Naive thymus-derived CD4-positive, alpha-beta T cell (primary cell): Measurements from ENCODE around the gene MORC2. TPM values are rescaled to one million over a fixed set of nuclear protein-coding genes. Genes with fewer than 3 reads are reported as not detected.
A peak's percentile ranks its signal among the peaks of the same experiment; 100 is the strongest.

Source experiments
- ATAC-seq: fragments of 150-1000 bp; cut with Tn5 transposase; 2 replicates; pipeline ENCODE4 v1.10.0; 2021; ENCODE audit warnings: mild to moderate bottlenecking, moderate library complexity
- CTCF ChIA-PET: fragments of 350-600 bp; sonication (Branson Sonifier 250); formaldehyde crosslinking; loops from one replicate; lab custom pipeline; 2021; ENCODE audit warnings: antibody characterized with exemption; lab: Charles Lee
- POLR2A ChIA-PET: fragments of 350-600 bp; sonication (Branson Sonifier 250); formaldehyde crosslinking; loops from one replicate; lab custom pipeline; 2021; ENCODE audit warnings: antibody characterized with exemption, inconsistent platforms; lab: Charles Lee
- DNase-seq, 9 donors: peaks; one replicate each; pipeline versions ENCODE4 v3.0.0 to v3.0.0-alpha.2; 2020 to 2022; ENCODE audit warnings: mixed read lengths in 1 of 9
- H3K27ac ChIP-seq: one replicate; pipeline ENCODE4 v1.7.0; 2013; ENCODE audit warnings: mild to moderate bottlenecking, low read depth, low read length, moderate library complexity
- H3K27me3 ChIP-seq, 2 donors: one replicate each; pipeline ENCODE4 v1.7.0; 2013; ENCODE audit warnings: low read length in 2 of 2, mild to moderate bottlenecking in 2 of 2, moderate library complexity in 2 of 2; ENCODE audit not compliant: control insufficient read depth in 2 of 2, insufficient read depth in 2 of 2
- H3K36me3 ChIP-seq, 3 experiments: 1 replicate in 2 of 3; 2 replicates in 1 of 3; pipeline ENCODE4 v1.7.0; 2013; ENCODE audit warnings: low read length in 3 of 3, mild to moderate bottlenecking in 3 of 3, moderate library complexity in 1 of 3; ENCODE audit not compliant: insufficient read depth in 3 of 3, control insufficient read depth in 2 of 3
- H3K4me1 ChIP-seq, 2 donors: one replicate each; pipeline ENCODE4 v1.7.0; 2013; ENCODE audit warnings: low read length in 2 of 2, mild to moderate bottlenecking in 2 of 2, moderate library complexity in 1 of 2; ENCODE audit not compliant: control insufficient read depth in 2 of 2, insufficient read depth in 2 of 2
- H3K4me3 ChIP-seq: 2 replicates; pipeline ENCODE4 v1.7.0; 2013; ENCODE audit warnings: mild to moderate bottlenecking, low read length
- H3K9me3 ChIP-seq, 3 experiments: 1 replicate in 2 of 3; 2 replicates in 1 of 3; pipeline ENCODE4 v1.7.0; 2013; ENCODE audit warnings: low read length in 3 of 3; ENCODE audit not compliant: control insufficient read depth in 2 of 3
- H3K27ac Mint-ChIP-seq, 9 donors: one replicate each; pipeline ENCODE4 v1.8.0; 2020 to 2022; ENCODE audit warnings: mixed read lengths in 9 of 9, mild to moderate bottlenecking in 8 of 9, moderate library complexity in 5 of 9, inconsistent platforms in 2 of 9
- H3K27me3 Mint-ChIP-seq, 5 donors: one replicate each; pipeline ENCODE4 v1.8.0; 2021 to 2022; ENCODE audit warnings: mixed read lengths in 5 of 5, mild to moderate bottlenecking in 1 of 5
- H3K36me3 Mint-ChIP-seq, 5 donors: one replicate each; pipeline ENCODE4 v1.8.0; 2020 to 2022; ENCODE audit warnings: mixed read lengths in 5 of 5, mild to moderate bottlenecking in 3 of 5, inconsistent platforms in 1 of 5
- H3K4me1 Mint-ChIP-seq, 7 donors: one replicate each; pipeline ENCODE4 v1.8.0; 2020 to 2022; ENCODE audit warnings: mixed read lengths in 7 of 7, mild to moderate bottlenecking in 3 of 7, inconsistent platforms in 1 of 7
- H3K4me3 Mint-ChIP-seq, 10 donors: one replicate each; pipeline ENCODE4 v1.8.0; 2020 to 2022; ENCODE audit warnings: mild to moderate bottlenecking in 10 of 10, mixed read lengths in 10 of 10, moderate library complexity in 6 of 10, inconsistent platforms in 2 of 10
- H3K9me3 Mint-ChIP-seq, 11 donors: one replicate each; pipeline ENCODE4 v1.8.0; 2020 to 2022; ENCODE audit warnings: mixed read lengths in 11 of 11, mild to moderate bottlenecking in 4 of 11, inconsistent platforms in 1 of 11, moderate library complexity in 1 of 11
- intact Hi-C, 2 donors: fragments of 100-400 bp; cut with micrococcal nuclease; formaldehyde crosslinking; loops; one replicate each; pipeline ENCODE4 v1.15.1; 2023
- polyA plus RNA-seq, 2 donors: library from polyadenylated mRNA; unstranded; fragments of 300-500 nt; fragmentation: Illumina TruSeq; gene quantifications; one replicate each; pipeline ENCODE4 v1.2.3, GENCODE V29; 2021
- total RNA-seq, 6 experiments: library from RNA in 5 of 6; stranded (reverse) in 5 of 6; gene quantifications; 1 replicate in 5 of 6; 2 replicates in 1 of 6; pipeline ENCODE4 v1.2.3 and lab custom pipeline; 2021 to 2026

The MORC2 gene
- total and polyA plus RNA-seq, 7 experiments from 2014 or later, result 12.8 to 66.9 (median 43.7) TPM

- Mint-ChIP-seq H3K27me3 (peaks cover 0 to 2% (median 0%) of the 10 kb centered on the region in 5 donors), H3K36me3 (peaks cover 11 to 38% (median 17%) of the 10 kb centered on the region in 5 donors), H3K4me3 (no peak overlapping the region), H3K9me3 (peaks cover 0 to 1% (median 0%) of the 10 kb centered on the region in 11 donors), H3K27ac (peak overlapping the region in 5 of 9 donors; percentile 23 to 90 (median 77)), H3K4me1 (peaks cover 12 to 22% (median 19%) of the 10 kb centered on the region in 7 donors)
- POLR2A ChIA-PET, result interaction anchor here (0.6 to 9.2 kb wide), 8 partner anchors 8 to 307 kb away, joined by 3 to 104 read pairs (median 5); partner anchors contain the start of genes MORC2 and TUG1
- Histone ChIP-seq H3K4me1 (peaks cover 6 to 16% of the 10 kb centered on the region in 2 donors), H3K27ac (no peak overlapping the region), H3K4me3 (no peak overlapping the region), H3K9me3 (no peaks in the 10 kb centered on the region), H3K36me3 (peaks cover 0 to 50% (median 8%) of the 10 kb centered on the region in 3 experiments), H3K27me3 (no peaks in the 10 kb centered on the region)
- intact Hi-C loops, result loop anchor here (2.0 to 5.0 kb wide), 2 partner anchors 19 to 309 kb away; no protein-coding TSS in a partner anchor
- CTCF ChIA-PET, result interaction anchor here (0.6 to 0.7 kb wide), 3 partner anchors 181 to 349 kb away, joined by 3 to 4 read pairs (median 3); no protein-coding TSS in a partner anchor
- ATAC-seq (no peak), DNase-seq (no peak)
Observed at GRCh38 chr22:30923168-30923900, 45.2 kb downstream of the MORC2 start.

- Histone ChIP-seq H3K4me1 (peaks cover 6 to 16% of the 10 kb centered on the region in 2 donors), H3K27ac (peak overlapping the region; percentile 75), H3K4me3 (peak overlapping the region; percentile 44), H3K27me3 (no peaks in the 10 kb centered on the region), H3K9me3 (no peaks in the 10 kb centered on the region), H3K36me3 (peaks cover 0 to 39% (median 0%) of the 10 kb centered on the region in 3 experiments)
- Mint-ChIP-seq H3K27ac (peak overlapping the region; percentile 81 to 94 (median 88)), H3K27me3 (peaks cover 0 to 2% (median 0%) of the 10 kb centered on the region in 5 donors), H3K4me3 (peak overlapping the region; percentile 66 to 89 (median 82)), H3K36me3 (peaks cover 7 to 28% (median 13%) of the 10 kb centered on the region in 5 donors), H3K9me3 (peaks cover 0 to 1% (median 0%) of the 10 kb centered on the region in 11 donors), H3K4me1 (peaks cover 6 to 25% (median 19%) of the 10 kb centered on the region in 7 donors)
- ATAC-seq (peak; percentile 79), DNase-seq (peak; percentile 65 to 85 (median 80))
- intact Hi-C loops, result loop anchor here (1.0 to 5.0 kb wide), 4 partner anchors 21 to 330 kb away; partner anchors contain the start of gene TUG1 (in 1 of the 2)
- ChIA-PET POLR2A (interaction anchor here (0.6 to 9.2 kb wide), 18 partner anchors 9 to 658 kb away, joined by 3 to 104 read pairs (median 3); partner anchors contain the start of genes MORC2, PATZ1 and TUG1), CTCF (interaction anchor here (0.7 to 3.5 kb wide), 9 partner anchors 12 to 287 kb away, joined by 3 to 21 read pairs (median 4); no protein-coding TSS in a partner anchor)
Observed at GRCh38 chr22:30922151-30922611, 46.4 kb downstream of the MORC2 start.

- H3K36me3 Mint-ChIP-seq, result peaks cover 6 to 23% (median 14%) of the 10 kb centered on the region in 5 donors
- peak overlapping the region; percentile 66 to 89 (median 82) for H3K4me3 Mint-ChIP-seq
- peaks cover 0 to 2% (median 0%) of the 10 kb centered on the region in 5 donors for H3K27me3 Mint-ChIP-seq
- Histone ChIP-seq H3K4me3 (peak overlapping the region; percentile 44), H3K36me3 (peaks cover 0 to 28% (median 0%) of the 10 kb centered on the region in 3 experiments), H3K9me3 (no peaks in the 10 kb centered on the region), H3K4me1 (peaks cover 6 to 16% of the 10 kb centered on the region in 2 donors), H3K27ac (peak overlapping the region; percentile 75), H3K27me3 (no peaks in the 10 kb centered on the region)
- peaks cover 0 to 3% (median 0%) of the 10 kb centered on the region in 11 donors for H3K9me3 Mint-ChIP-seq
- intact Hi-C loops, result loop anchor here (1.0 to 5.0 kb wide), 2 partner anchors 48 to 311 kb away; partner anchors contain the start of gene TUG1 (in 1 of the 2)
- CTCF ChIA-PET, result interaction anchor here (0.6 to 3.5 kb wide), 12 partner anchors 11 to 312 kb away, joined by 3 to 21 read pairs (median 4); partner anchors contain the start of genes MORC2 and TUG1
- no peak for ATAC-seq
- H3K4me1 Mint-ChIP-seq, result peaks cover 4 to 29% (median 21%) of the 10 kb centered on the region in 7 donors
- DNase-seq, result no peak
- POLR2A ChIA-PET, result interaction anchor here (0.6 to 9.2 kb wide), 11 partner anchors 10 to 425 kb away, joined by 3 to 104 read pairs (median 5); partner anchors contain the start of genes MORC2, PATZ1 and TUG1
- peak overlapping the region; percentile 81 to 94 (median 88) for H3K27ac Mint-ChIP-seq
Observed at GRCh38 chr22:30921108-30921507, 47.5 kb downstream of the MORC2 start.

- H3K4me3 ChIP-seq, result no peak overlapping the region
- Mint-ChIP-seq H3K27ac (peak overlapping the region; percentile 5 to 90 (median 28)), H3K9me3 (peaks cover 0 to 5% (median 0%) of the 10 kb centered on the region in 11 donors), H3K4me1 (peaks cover 4 to 29% (median 21%) of the 10 kb centered on the region in 7 donors), H3K36me3 (peaks cover 6 to 17% (median 14%) of the 10 kb centered on the region in 5 donors), H3K27me3 (peaks cover 0 to 2% (median 0%) of the 10 kb centered on the region in 5 donors), H3K4me3 (peak overlapping the region; percentile 62 to 89 (median 77))
- peak; percentile 88 for ATAC-seq
- peaks cover 6 to 16% of the 10 kb centered on the region in 2 donors for H3K4me1 ChIP-seq
- H3K27me3 ChIP-seq, result no peaks in the 10 kb centered on the region
- POLR2A ChIA-PET, result interaction anchor here (0.6 to 9.2 kb wide), 6 partner anchors 20 to 364 kb away, joined by 4 to 104 read pairs (median 6); partner anchors contain the start of genes MORC2 and TUG1
- H3K36me3 ChIP-seq, result peaks cover 0 to 21% (median 0%) of the 10 kb centered on the region in 3 experiments
- DNase-seq, result peak; percentile 65 to 84 (median 78)
- CTCF ChIA-PET, result interaction anchor here (0.6 to 3.5 kb wide), 24 partner anchors 11 to 414 kb away, joined by 3 to 21 read pairs (median 4); partner anchors contain the start of genes MORC2 and TUG1
- intact Hi-C loops, result loop anchor here (1.0 to 5.0 kb wide), 5 partner anchors 21 to 312 kb away; no protein-coding TSS in a partner anchor
- H3K9me3 ChIP-seq, result no peaks in the 10 kb centered on the region
- peak overlapping the region; percentile 43 for H3K27ac ChIP-seq
Observed at GRCh38 chr22:30920407-30920806, 48.2 kb downstream of the MORC2 start.

- intact Hi-C loops, result loop anchor here (1.0 to 5.0 kb wide), 5 partner anchors 21 to 312 kb away; no protein-coding TSS in a partner anchor
- H3K4me1 Mint-ChIP-seq, result peaks cover 4 to 29% (median 21%) of the 10 kb centered on the region in 7 donors
- peak overlapping the region in 8 of 10 donors; percentile 14 to 89 (median 72) for H3K4me3 Mint-ChIP-seq
- H3K27me3 ChIP-seq, result no peaks in the 10 kb centered on the region
- peaks cover 0 to 17% (median 0%) of the 10 kb centered on the region in 3 experiments for H3K36me3 ChIP-seq
- H3K36me3 Mint-ChIP-seq, result peaks cover 4 to 17% (median 12%) of the 10 kb centered on the region in 5 donors
- H3K4me1 ChIP-seq, result peaks cover 6 to 16% of the 10 kb centered on the region in 2 donors
- peaks cover 0 to 2% (median 0%) of the 10 kb centered on the region in 5 donors for H3K27me3 Mint-ChIP-seq
- CTCF ChIA-PET, result interaction anchor here (0.6 to 3.5 kb wide), 29 partner anchors 15 to 534 kb away, joined by 3 to 21 read pairs (median 4); partner anchors contain the start of genes MORC2, SLC35E4 and TUG1
- POLR2A ChIA-PET, result interaction anchor here (0.6 to 9.2 kb wide), 7 partner anchors 20 to 365 kb away, joined by 3 to 104 read pairs (median 5); partner anchors contain the start of genes MORC2 and TUG1
- H3K9me3 ChIP-seq, result no peaks in the 10 kb centered on the region
- H3K27ac Mint-ChIP-seq, result peak overlapping the region in 2 of 9 donors; percentile 5 to 87
- H3K27ac ChIP-seq, result no peak overlapping the region
- H3K4me3 ChIP-seq, result no peak overlapping the region
- DNase-seq (no peak), ATAC-seq (no peak)
- peaks cover 0 to 8% (median 0%) of the 10 kb centered on the region in 11 donors for H3K9me3 Mint-ChIP-seq
Observed at GRCh38 chr22:30919973-30920372, 48.6 kb downstream of the MORC2 start.
